ENCODE measurements around the gene GJA4. TPM values are rescaled to one million over a fixed set of nuclear protein-coding genes. Genes with fewer than 3 reads are reported as not detected.
A peak's percentile ranks its signal among the peaks of the same experiment; 100 is the strongest.

GJA4 gene
- 10 to 100 TPM; 31.6 to 50.9 TPM for total RNA-seq

GRCh38 chr1:34792868-34793727 is at the start of gene GJA4:
Gene GJA4, plus strand, starts transcription at chr1:34792999. Its CDS starts 1,215 bp downstream, at chr1:34794214.
- Histone ChIP-seq H3K4me1 (peaks cover 0 to 15% of the 10 kb centered on the region in 2 donors), H3K4me3 (peak within 1 kb of the TSS; percentile 45 to 55), H3K9me3 (no peaks in the 10 kb centered on the region), H3K27ac (peak within 1 kb of the TSS; percentile 67 to 75), H3K27me3 (no peaks in the 10 kb centered on the region), H3K36me3 (no peaks in the 10 kb centered on the region)
- TF ChIP-seq, protein P1, sequence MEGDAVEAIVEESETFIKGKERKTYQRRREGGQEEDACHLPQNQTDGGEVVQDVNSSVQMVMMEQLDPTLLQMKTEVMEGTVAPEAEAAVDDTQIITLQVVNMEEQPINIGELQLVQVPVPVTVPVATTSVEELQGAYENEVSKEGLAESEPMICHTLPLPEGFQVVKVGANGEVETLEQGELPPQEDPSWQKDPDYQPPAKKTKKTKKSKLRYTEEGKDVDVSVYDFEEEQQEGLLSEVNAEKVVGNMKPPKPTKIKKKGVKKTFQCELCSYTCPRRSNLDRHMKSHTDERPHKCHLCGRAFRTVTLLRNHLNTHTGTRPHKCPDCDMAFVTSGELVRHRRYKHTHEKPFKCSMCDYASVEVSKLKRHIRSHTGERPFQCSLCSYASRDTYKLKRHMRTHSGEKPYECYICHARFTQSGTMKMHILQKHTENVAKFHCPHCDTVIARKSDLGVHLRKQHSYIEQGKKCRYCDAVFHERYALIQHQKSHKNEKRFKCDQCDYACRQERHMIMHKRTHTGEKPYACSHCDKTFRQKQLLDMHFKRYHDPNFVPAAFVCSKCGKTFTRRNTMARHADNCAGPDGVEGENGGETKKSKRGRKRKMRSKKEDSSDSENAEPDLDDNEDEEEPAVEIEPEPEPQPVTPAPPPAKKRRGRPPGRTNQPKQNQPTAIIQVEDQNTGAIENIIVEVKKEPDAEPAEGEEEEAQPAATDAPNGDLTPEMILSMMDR (IDR thresholded peaks at IDR 0.05): no peak
- DNase-seq (ENCODE audit: low spot score): no peak

- TF ChIP-seq, protein P1 (IDR thresholded peaks at IDR 0.05): no peak
- DNase-seq (ENCODE audit: low spot score): no peak
Measured at GRCh38 chr1:34743775-34744174, 49.0 kb upstream of the GJA4 start.

GRCh38 chr1:34744851-34745250 is 47.9 kb upstream of the GJA4 start:
- no peak overlapping the region for H3K4me3 ChIP-seq
- TF ChIP-seq, protein P1 (IDR thresholded peaks at IDR 0.05): no peak

More at GRCh38 chr1:34743775-34744174, 49.0 kb upstream of the GJA4 start:
- H3K4me1 ChIP-seq: no peaks in the 10 kb centered on the region
- no peaks in the 10 kb centered on the region for H3K36me3 ChIP-seq
- H3K27ac ChIP-seq: no peak overlapping the region
- no peaks in the 10 kb centered on the region for H3K9me3 ChIP-seq
- no peak overlapping the region for H3K4me3 ChIP-seq
- H3K27me3 ChIP-seq: no peaks in the 10 kb centered on the region

GRCh38 chr1:34745666-34746065 is 47.1 kb upstream of the GJA4 start:
- peaks cover 0 to 5% of the 10 kb centered on the region in 2 donors for H3K4me1 ChIP-seq
- no peaks in the 10 kb centered on the region for H3K27me3 ChIP-seq
- TF ChIP-seq, protein P1 (IDR thresholded peaks at IDR 0.05): no peak
- H3K36me3 ChIP-seq: no peaks in the 10 kb centered on the region
- no peaks in the 10 kb centered on the region for H3K9me3 ChIP-seq
- DNase-seq (ENCODE audit: low spot score): no peak
- H3K27ac ChIP-seq: no peak overlapping the region
- no peak overlapping the region for H3K4me3 ChIP-seq

More at GRCh38 chr1:34744851-34745250, 47.9 kb upstream of the GJA4 start:
- DNase-seq (ENCODE audit: low spot score): no peak
- Histone ChIP-seq H3K36me3 (no peaks in the 10 kb centered on the region), H3K9me3 (no peaks in the 10 kb centered on the region), H3K27ac (no peak overlapping the region), H3K27me3 (no peaks in the 10 kb centered on the region), H3K4me1 (peaks cover 0 to 2% of the 10 kb centered on the region in 2 donors)

DNA sequence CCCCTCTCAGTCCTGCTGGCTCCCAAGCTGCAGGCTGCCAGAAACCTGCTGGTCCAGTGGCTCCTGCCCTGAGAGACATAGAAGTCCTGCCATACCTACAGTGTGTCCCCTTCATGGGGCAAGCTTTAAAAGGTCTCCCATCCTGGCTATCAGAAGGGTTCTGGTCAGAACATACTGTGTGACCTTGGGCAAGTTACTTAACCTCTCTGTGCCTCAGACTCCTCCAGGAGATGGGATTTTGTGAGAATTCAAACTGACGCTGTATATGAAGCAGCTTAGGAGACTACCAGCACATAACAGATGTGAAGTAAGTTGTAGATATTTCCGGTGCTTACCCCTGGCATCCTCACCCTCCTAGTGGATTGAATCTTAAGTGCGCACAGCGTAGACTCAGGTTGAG is 46.7 kb upstream of the GJA4 start:
- Histone ChIP-seq H3K9me3 (no peaks in the 10 kb centered on the region), H3K36me3 (no peaks in the 10 kb centered on the region), H3K4me3 (no peak overlapping the region), H3K27ac (no peak overlapping the region), H3K27me3 (no peaks in the 10 kb centered on the region), H3K4me1 (peaks cover 0 to 5% of the 10 kb centered on the region in 2 donors)
- DNase-seq (ENCODE audit: low spot score): no peak
- TF ChIP-seq, protein P1 (IDR thresholded peaks at IDR 0.05): no peak

Measured in right atrium auricular region (tissue), 2 donors.